Panc1 (cell line): ENCODE measurements around the gene LDLRAD4. TPM values are rescaled to one million over a fixed set of nuclear protein-coding genes. Genes with fewer than 3 reads are reported as not detected.

Experiments
- ATAC-seq: fragments of 200-7000 bp; cut with Tn5 transposase; 2 replicates; pipeline ENCODE4 v1.9.1; 2020; ENCODE audit warnings: mild to moderate bottlenecking, moderate library complexity
- BruUV-seq: library from RNA; stranded (reverse); fragments of 400-500 nt; replicated peaks from 2 replicates; lab custom pipeline; 2021; lab: Mats Ljungman, UMichigan
- CTCF ChIA-PET: fragments of 300-600 bp; sonication (Branson Sonifier 250); formaldehyde crosslinking; loops from one replicate; lab custom pipeline; 2022; ENCODE audit warnings: antibody characterized with exemption; lab: Charles Lee
- POLR2A ChIA-PET: fragments of 300-600 bp; sonication (Branson Sonifier 250); formaldehyde crosslinking; loops from one replicate; lab custom pipeline; 2022; ENCODE audit warnings: antibody characterized with exemption; lab: Charles Lee
- DNase-seq: peaks from one replicate; pipeline ENCODE4 v3.0.0-alpha.2; 2010; ENCODE audit warnings: low read depth, low spot score
- H3K27ac ChIP-seq: 2 replicates; pipeline ENCODE4 v1.5.1; 2011; ENCODE audit warnings: mild to moderate bottlenecking, low read length, inconsistent platforms
- H3K27me3 ChIP-seq: fragments of 200-500 bp; sonication (Bioruptor generic); 2 replicates; pipeline ENCODE4 v1.6.0; 2014; ENCODE audit warnings: low read length, inconsistent platforms; ENCODE audit not compliant: control insufficient read depth, insufficient read depth
- H3K36me3 ChIP-seq: fragments of 200-500 bp; sonication (Bioruptor generic); 2 replicates; pipeline ENCODE4 v1.5.1; 2014; ENCODE audit warnings: inconsistent platforms, mild to moderate bottlenecking, low read length, moderate library complexity; ENCODE audit not compliant: control insufficient read depth, insufficient read depth
- H3K4me1 ChIP-seq: 2 replicates; pipeline ENCODE4 v1.5.1; 2011; ENCODE audit warnings: inconsistent platforms, mild to moderate bottlenecking, low read length, moderate library complexity; ENCODE audit not compliant: control insufficient read depth, insufficient read depth
- H3K4me3 ChIP-seq, 2 experiments: 2 replicates each; pipeline ENCODE4 v1.5.1; 2011 to 2012; ENCODE audit warnings: low read depth in 2 of 2, low read length in 2 of 2, mild to moderate bottlenecking in 2 of 2, inconsistent platforms in 1 of 2, moderate library complexity in 1 of 2
- H3K9me3 ChIP-seq: fragments of 200-500 bp; sonication (Bioruptor generic); 2 replicates; pipeline ENCODE4 v1.5.1; 2014; ENCODE audit warnings: low read depth, mild to moderate bottlenecking, inconsistent platforms, low read length, moderate library complexity; ENCODE audit not compliant: control insufficient read depth, insufficient read depth
- POLR2AphosphoS5 ChIP-seq: IDR thresholded peaks from 2 replicates; pipeline ENCODE4 v1.6.1; 2012; ENCODE audit warnings: mild to moderate bottlenecking, low read depth, low read length, moderate library complexity
- REST ChIP-seq, 2 experiments: IDR thresholded peaks; 2 replicates each; pipeline ENCODE4 v1.6.1; 2011 to 2012; ENCODE audit warnings: low read depth in 2 of 2, control low read depth in 1 of 2, low read length in 1 of 2, mild to moderate bottlenecking in 1 of 2, moderate library complexity in 1 of 2; ENCODE audit not compliant: insufficient read depth in 1 of 2
- SIN3A ChIP-seq: IDR thresholded peaks from 2 replicates; pipeline ENCODE4 v1.6.1; 2012; ENCODE audit warnings: low read depth, mild to moderate bottlenecking, low read length, moderate library complexity, borderline replicate concordance; ENCODE audit not compliant: insufficient read depth
- TCF7L2 ChIP-seq: IDR thresholded peaks from 2 replicates; pipeline ENCODE4 v1.6.1; 2011; ENCODE audit warnings: mild to moderate bottlenecking, low read depth, low read length, inconsistent platforms
- in situ Hi-C: cut with HindIII; loops from 2 replicates; pipeline ENCODE4 v1.10.0; 2016; ENCODE audit warnings: low sequenced_read_pairs, low pct_unique_long_range_greater_than_20kb
- intact Hi-C: fragments of 100-400 bp; cut with micrococcal nuclease; formaldehyde crosslinking; loops from one replicate; pipeline ENCODE4 v1.10.0; 2022; ENCODE audit not compliant: unreplicated experiment
- total RNA-seq: library from RNA; stranded (reverse); gene quantifications from one replicate; pipeline ENCODE4 v1.2.1, GENCODE V29; 2021; ENCODE audit not compliant: unreplicated experiment
- TF ChIP-seq, protein P1 (sequence below): fragments of 450-650 bp; IDR thresholded peaks from 2 replicates; pipeline ENCODE4 v1.5.1; 2017; ENCODE audit warnings: mild to moderate bottlenecking

The LDLRAD4 gene
- total RNA-seq, 1 experiment from 2014 or later, result 0.28 TPM

DNA sequence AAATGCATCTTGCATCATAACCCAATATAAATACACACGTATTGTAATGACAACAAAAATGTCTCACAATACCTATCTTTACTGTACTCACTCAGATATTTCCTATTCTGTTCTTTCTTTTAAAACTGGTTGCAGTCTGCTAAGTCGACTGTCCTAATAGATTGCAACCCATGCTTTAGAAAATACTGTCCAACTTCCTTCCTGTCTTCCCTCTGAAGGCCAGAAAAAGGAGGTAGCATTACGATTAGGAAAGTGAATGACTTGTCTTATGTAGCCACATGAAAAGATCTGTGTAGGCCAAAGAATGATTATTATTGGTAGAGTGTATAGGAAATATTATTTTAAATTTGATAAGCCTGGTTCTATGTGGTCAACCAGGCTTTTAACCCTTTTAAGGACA lies 373.7 kb downstream of the LDLRAD4 start:
- CTCF ChIA-PET, result no interaction called here
- Histone ChIP-seq H3K4me3 (no peak overlapping the region), H3K4me1 (no peaks in the 10 kb centered on the region), H3K27ac (no peak overlapping the region), H3K36me3 (no peaks in the 10 kb centered on the region), H3K9me3 (peaks cover 11% of the 10 kb centered on the region; the same call in 1 of the 2 replicates), H3K27me3 (peaks cover 2% of the 10 kb centered on the region; the same call in 1 of the 2 replicates)
- TF ChIP-seq REST (IDR thresholded peaks at IDR 0.05; ENCODE audit: insufficient read depth in 1 of 2, low read depth in 2 of 2, low read length in 1 of 2), result no peak
- TF ChIP-seq, protein P1, sequence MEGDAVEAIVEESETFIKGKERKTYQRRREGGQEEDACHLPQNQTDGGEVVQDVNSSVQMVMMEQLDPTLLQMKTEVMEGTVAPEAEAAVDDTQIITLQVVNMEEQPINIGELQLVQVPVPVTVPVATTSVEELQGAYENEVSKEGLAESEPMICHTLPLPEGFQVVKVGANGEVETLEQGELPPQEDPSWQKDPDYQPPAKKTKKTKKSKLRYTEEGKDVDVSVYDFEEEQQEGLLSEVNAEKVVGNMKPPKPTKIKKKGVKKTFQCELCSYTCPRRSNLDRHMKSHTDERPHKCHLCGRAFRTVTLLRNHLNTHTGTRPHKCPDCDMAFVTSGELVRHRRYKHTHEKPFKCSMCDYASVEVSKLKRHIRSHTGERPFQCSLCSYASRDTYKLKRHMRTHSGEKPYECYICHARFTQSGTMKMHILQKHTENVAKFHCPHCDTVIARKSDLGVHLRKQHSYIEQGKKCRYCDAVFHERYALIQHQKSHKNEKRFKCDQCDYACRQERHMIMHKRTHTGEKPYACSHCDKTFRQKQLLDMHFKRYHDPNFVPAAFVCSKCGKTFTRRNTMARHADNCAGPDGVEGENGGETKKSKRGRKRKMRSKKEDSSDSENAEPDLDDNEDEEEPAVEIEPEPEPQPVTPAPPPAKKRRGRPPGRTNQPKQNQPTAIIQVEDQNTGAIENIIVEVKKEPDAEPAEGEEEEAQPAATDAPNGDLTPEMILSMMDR, result no peak
- in situ Hi-C loops, result no loop called here
- ATAC-seq (no peak), DNase-seq (no peak)
- intact Hi-C loops, result no loop called here
- no TSS peak for BruUV-seq
- POLR2A ChIA-PET, result no interaction called here

- intact Hi-C loops (no loop called here), in situ Hi-C loops (no loop called here)
- no peak for ATAC-seq
- no peaks in the 10 kb centered on the region for H3K36me3 ChIP-seq
- no TSS peak for BruUV-seq
- no peak overlapping the region for H3K27ac ChIP-seq
- peaks cover 18% of the 10 kb centered on the region; the same call in 1 of the 2 replicates for H3K9me3 ChIP-seq
- DNase-seq, result no peak
- H3K4me1 ChIP-seq, result no peaks in the 10 kb centered on the region
- H3K4me3 ChIP-seq, result no peak overlapping the region
- H3K27me3 ChIP-seq, result no peaks in the 10 kb centered on the region
- no peak for TF ChIP-seq REST (IDR thresholded peaks at IDR 0.05; ENCODE audit: insufficient read depth in 1 of 2, low read depth in 2 of 2, low read length in 1 of 2)
- TF ChIP-seq, protein P1, result no peak
- TF ChIP-seq POLR2AphosphoS5, result no peak
- TF ChIP-seq TCF7L2, result no peak
- no peak for TF ChIP-seq SIN3A
- ChIA-PET CTCF (no interaction called here), POLR2A (no interaction called here)
Observed at GRCh38 chr18:13594551-13594950, 376.0 kb downstream of the LDLRAD4 start.
